COLO668 (cell line): ENCODE measurements around the gene ASZ1.
A peak's percentile ranks its signal among the peaks of the same experiment; 100 is the strongest.
"Not testable (repeated sequence)": the region's sequence is repeated elsewhere in the genome, so short reads cannot be mapped to it uniquely, and the experiment has no call there.

ENCODE experiments used
- DNase-seq: peaks from one replicate; lab custom pipeline; 2025; ENCODE audit not compliant: unreplicated experiment; lab: John Stamatoyannopoulos, UW

ASZ1 gene

GRCh38 chr7:117427258-117427701 lies at the start of gene ASZ1:
Gene ASZ1 (minus strand): TSS chr7:117427493. CDS start chr7:117427460, 33 bp downstream.
- DNase-seq: no peak

- DNase-seq: no peak
Measured at GRCh38 chr7:117476557-117477215, 49.4 kb upstream of the ASZ1 start.

GRCh38 chr7:117472335-117472734 lies 45.0 kb upstream of the ASZ1 start:
- DNase-seq: no peak

GRCh38 chr7:117470777-117471176 lies 43.5 kb upstream of the ASZ1 start:
- peak; percentile 6 for DNase-seq

GRCh38 chr7:117468174-117468573 lies 40.9 kb upstream of the ASZ1 start:
- DNase-seq: no peak

- DNase-seq: not testable (repeated sequence)
Measured at GRCh38 chr7:117460815-117461214, 33.5 kb upstream of the ASZ1 start.

GRCh38 chr7:117459735-117460134 lies 32.4 kb upstream of the ASZ1 start:
- DNase-seq: no peak

- DNase-seq: no peak
Measured at GRCh38 chr7:117458977-117459583, 31.8 kb upstream of the ASZ1 start.

- no peak for DNase-seq
Measured at GRCh38 chr7:117448655-117449054, 21.4 kb upstream of the ASZ1 start.

- DNase-seq: no peak
Measured at GRCh38 chr7:117446220-117446815, 19.0 kb upstream of the ASZ1 start.

- no peak for DNase-seq
Measured at GRCh38 chr7:117445206-117445605, 17.9 kb upstream of the ASZ1 start.

- no peak for DNase-seq
Measured at GRCh38 chr7:117444646-117445045, 17.4 kb upstream of the ASZ1 start.

- DNase-seq: no peak
Measured at GRCh38 chr7:117435475-117436043, 8.3 kb upstream of the ASZ1 start.

GRCh38 chr7:117424090-117424829 lies 3.0 kb downstream of the ASZ1 start:
- DNase-seq: no peak

- DNase-seq: not testable (repeated sequence)
Measured at GRCh38 chr7:117414591-117414990, 12.7 kb downstream of the ASZ1 start.

- DNase-seq: no peak
Measured at GRCh38 chr7:117412946-117413559, 14.2 kb downstream of the ASZ1 start.

GRCh38 chr7:117412390-117412789 lies 14.9 kb downstream of the ASZ1 start:
- no peak for DNase-seq

- no peak for DNase-seq
Measured at GRCh38 chr7:117411539-117411938, 15.8 kb downstream of the ASZ1 start.

- DNase-seq: no peak
Measured at GRCh38 chr7:117408831-117409230, 18.5 kb downstream of the ASZ1 start.

GRCh38 chr7:117405519-117405918 lies 21.8 kb downstream of the ASZ1 start:
- no peak for DNase-seq

- DNase-seq: no peak
Measured at GRCh38 chr7:117403737-117404136, 23.6 kb downstream of the ASZ1 start.
